Embryonic facial prominence (tissue), 1 donor: ENCODE data around the gene DGCR8.

ENCODE experiments used
- DNase-seq: peaks from one replicate; pipeline ENCODE4 v3.0.0-alpha.2; 2016; ENCODE audit errors: extremely low spot score

The DGCR8 gene

GRCh38 chr22:20137671-20138416, 57.8 kb downstream of the DGCR8 start:
- DNase-seq: no peak

GRCh38 chr22:20138417-20138738, 58.3 kb downstream of the DGCR8 start:
- DNase-seq: no peak

GRCh38 chr22:20138868-20139267, 58.8 kb downstream of the DGCR8 start:
- DNase-seq: no peak

- no peak for DNase-seq
Measured at GRCh38 chr22:20139391-20140106, 59.5 kb downstream of the DGCR8 start.

- DNase-seq: no peak
Measured at GRCh38 chr22:20140107-20140445, 60.0 kb downstream of the DGCR8 start.

GRCh38 chr22:20140521-20140964, 60.5 kb downstream of the DGCR8 start:
- DNase-seq: no peak

- DNase-seq: no peak
Measured at GRCh38 chr22:20141186-20142077, 61.4 kb downstream of the DGCR8 start.

- no peak for DNase-seq
Measured at GRCh38 chr22:20142711-20143621, 62.9 kb downstream of the DGCR8 start.

- no peak for DNase-seq
Measured at GRCh38 chr22:20143883-20144665, 64.0 kb downstream of the DGCR8 start.

GRCh38 chr22:20145206-20145831, 65.3 kb downstream of the DGCR8 start:
- no peak for DNase-seq

- no peak for DNase-seq
Measured at GRCh38 chr22:20145832-20146223, 65.8 kb downstream of the DGCR8 start.

GRCh38 chr22:20146777-20147176, 66.7 kb downstream of the DGCR8 start:
- no peak for DNase-seq

GRCh38 chr22:20147237-20147988, 67.4 kb downstream of the DGCR8 start:
- DNase-seq: no peak

- DNase-seq: no peak
Measured at GRCh38 chr22:20148414-20148813, 68.4 kb downstream of the DGCR8 start.

GRCh38 chr22:20149257-20150250, 69.5 kb downstream of the DGCR8 start:
- DNase-seq: no peak

- no peak for DNase-seq
Measured at GRCh38 chr22:20150381-20151275, 70.6 kb downstream of the DGCR8 start, which contains the start of gene CCDC188. Gene CCDC188, minus strand, starts transcription at chr22:20151055. Its CDS starts 69 bp downstream, at chr22:20150986.

- DNase-seq: no peak
Measured at GRCh38 chr22:20151276-20151588, 71.2 kb downstream of the DGCR8 start.
